ENCODE data around the gene DOCK7.

Gene DOCK7

GRCh38 chr1:62426794-62427193 lies 261.4 kb downstream of the DOCK7 start:
- no peak for TF ChIP-seq CTCF (IDR thresholded peaks at IDR 0.05; ENCODE audit: low read depth, low read length, missing control alignments)
- DNase-seq (ENCODE audit: low read depth): no peak
- H3K4me3 ChIP-seq (ENCODE audit: low read depth, low read length): no peak overlapping the region

- no peak for TF ChIP-seq CTCF (IDR thresholded peaks at IDR 0.05; ENCODE audit: low read depth, low read length, missing control alignments)
- DNase-seq (ENCODE audit: low read depth): no peak
- H3K4me3 ChIP-seq (ENCODE audit: low read depth, low read length): no peak overlapping the region
Measured at GRCh38 chr1:62426237-62426636, 261.9 kb downstream of the DOCK7 start.

GRCh38 chr1:62425041-62425440 lies 263.1 kb downstream of the DOCK7 start:
- TF ChIP-seq CTCF (IDR thresholded peaks at IDR 0.05; ENCODE audit: low read depth, low read length, missing control alignments): no peak
- no peak overlapping the region for H3K4me3 ChIP-seq (ENCODE audit: low read depth, low read length)
- DNase-seq (ENCODE audit: low read depth): no peak

- no peak for DNase-seq (ENCODE audit: low read depth)
- no peak for TF ChIP-seq CTCF (IDR thresholded peaks at IDR 0.05; ENCODE audit: low read depth, low read length, missing control alignments)
- no peak overlapping the region for H3K4me3 ChIP-seq (ENCODE audit: low read depth, low read length)
Measured at GRCh38 chr1:62424411-62424810, 263.8 kb downstream of the DOCK7 start.

DNA sequence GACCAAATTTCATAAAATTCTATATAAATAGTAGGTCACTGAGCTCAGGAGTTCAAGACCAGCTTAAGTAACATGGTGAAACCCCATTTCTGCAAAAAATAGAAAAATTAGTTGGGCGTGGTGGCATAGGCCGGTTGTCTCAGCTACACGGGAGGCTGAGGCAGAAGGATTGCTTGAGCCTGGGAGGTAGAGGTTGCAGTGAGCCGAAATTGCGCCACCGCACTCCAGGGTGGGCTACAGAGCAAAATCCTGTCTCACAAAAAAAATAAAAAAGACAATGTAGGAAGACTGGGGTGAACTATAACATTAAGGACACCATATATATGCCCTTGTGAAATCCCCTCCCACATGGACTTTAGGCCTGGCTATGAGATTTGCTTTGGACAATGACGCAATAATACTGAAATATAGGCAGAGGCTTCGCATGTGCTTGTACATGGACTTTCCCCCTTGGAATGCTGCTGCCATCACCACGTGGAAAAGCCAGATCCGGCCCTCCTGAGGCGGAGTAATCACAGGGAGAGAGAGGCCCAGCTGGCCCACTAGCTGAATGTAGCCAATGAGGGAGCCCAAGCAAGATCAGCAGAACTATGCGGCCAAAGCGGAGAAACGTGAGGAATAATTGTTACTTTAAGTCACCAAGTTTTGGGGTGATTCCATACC lies 264.5 kb downstream of the DOCK7 start:
- TF ChIP-seq CTCF (IDR thresholded peaks at IDR 0.05; ENCODE audit: low read depth, low read length, missing control alignments): no peak
- H3K4me3 ChIP-seq (ENCODE audit: low read depth, low read length): no peak overlapping the region
- no peak for DNase-seq (ENCODE audit: low read depth)

DNA sequence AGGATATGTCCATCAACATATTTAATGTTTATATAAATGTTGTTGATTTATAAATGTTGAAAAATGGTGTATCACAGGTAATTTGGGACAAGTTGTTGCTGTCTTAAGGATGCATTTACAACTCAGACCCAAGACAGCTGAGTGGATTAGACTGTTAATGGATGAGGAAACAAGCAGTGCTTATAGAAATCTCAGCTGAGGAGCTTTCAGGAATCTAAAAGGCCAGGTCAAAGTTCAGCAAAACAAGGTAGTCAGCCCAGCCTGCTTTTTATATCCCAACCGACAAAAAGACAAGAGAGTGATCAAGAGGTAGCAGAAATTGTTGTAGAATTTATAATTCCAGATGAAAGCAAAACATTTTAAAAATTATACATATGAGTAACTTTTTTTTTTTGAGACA lies 268.0 kb downstream of the DOCK7 start:
- TF ChIP-seq CTCF (IDR thresholded peaks at IDR 0.05; ENCODE audit: low read depth, low read length, missing control alignments): no peak
- H3K4me3 ChIP-seq (ENCODE audit: low read depth, low read length): no peak overlapping the region
- DNase-seq (ENCODE audit: low read depth): no peak

DNA sequence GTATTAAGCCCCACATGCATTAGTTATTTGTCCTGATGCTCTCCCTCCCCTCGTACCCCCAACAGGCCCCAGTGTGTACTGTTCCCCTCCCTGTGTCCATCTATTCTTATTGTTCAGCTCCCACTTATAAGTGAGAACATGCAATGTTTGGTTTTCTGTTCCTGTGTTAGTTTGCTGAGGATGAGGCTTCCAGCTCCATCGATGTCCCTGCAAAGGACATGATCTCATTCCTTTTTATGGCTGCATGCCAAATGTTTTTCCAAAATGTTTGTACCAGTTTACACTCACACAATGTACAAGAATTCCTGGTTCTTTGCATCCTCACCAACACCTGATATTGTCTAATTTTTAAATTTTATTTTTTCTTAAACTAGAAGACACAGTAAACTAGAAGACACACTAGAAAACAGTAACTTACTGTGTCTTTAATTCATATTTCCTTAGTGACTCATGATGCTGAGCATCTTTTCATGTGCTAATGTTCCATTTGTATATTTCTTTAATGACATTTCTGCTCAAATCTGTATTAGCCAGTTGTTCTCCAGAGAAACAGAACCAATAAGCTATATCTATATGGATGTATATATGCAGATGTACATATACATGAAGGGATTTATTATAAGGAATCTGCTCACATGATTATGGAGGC lies 270.7 kb downstream of the DOCK7 start:
- TF ChIP-seq CTCF (IDR thresholded peaks at IDR 0.05; ENCODE audit: low read depth, low read length, missing control alignments): no peak
- no peak overlapping the region for H3K4me3 ChIP-seq (ENCODE audit: low read depth, low read length)
- DNase-seq (ENCODE audit: low read depth): no peak

All from GM12864 (cell line).